NB4 (cell line): ENCODE measurements around the gene PLPP3.

Experiments used
- DNase-seq: peaks from one replicate; pipeline ENCODE4 v3.0.0; 2010; ENCODE audit warnings: low read depth
- H3K4me3 ChIP-seq: one replicate; pipeline ENCODE4 v1.5.1; 2011; ENCODE audit warnings: mild to moderate bottlenecking, low read depth, low read length, moderate library complexity
- CTCF ChIP-seq: IDR thresholded peaks from one replicate; pipeline ENCODE4 v1.5.1; 2012; ENCODE audit warnings: low read depth, low read length
- MYC ChIP-seq: IDR thresholded peaks from 2 replicates; pipeline ENCODE4 v1.6.1; 2011; ENCODE audit warnings: low read depth, low read length
- POLR2A ChIP-seq: IDR thresholded peaks from 2 replicates; pipeline ENCODE4 v1.6.1; 2011; ENCODE audit warnings: mild to moderate bottlenecking; ENCODE audit not compliant: insufficient read length; ENCODE audit errors: extremely low read depth
- TF ChIP-seq, protein P1 (sequence below): IDR thresholded peaks from 2 replicates; pipeline ENCODE4 v1.6.1; 2011; ENCODE audit warnings: low read depth, low read length

The PLPP3 gene

DNA sequence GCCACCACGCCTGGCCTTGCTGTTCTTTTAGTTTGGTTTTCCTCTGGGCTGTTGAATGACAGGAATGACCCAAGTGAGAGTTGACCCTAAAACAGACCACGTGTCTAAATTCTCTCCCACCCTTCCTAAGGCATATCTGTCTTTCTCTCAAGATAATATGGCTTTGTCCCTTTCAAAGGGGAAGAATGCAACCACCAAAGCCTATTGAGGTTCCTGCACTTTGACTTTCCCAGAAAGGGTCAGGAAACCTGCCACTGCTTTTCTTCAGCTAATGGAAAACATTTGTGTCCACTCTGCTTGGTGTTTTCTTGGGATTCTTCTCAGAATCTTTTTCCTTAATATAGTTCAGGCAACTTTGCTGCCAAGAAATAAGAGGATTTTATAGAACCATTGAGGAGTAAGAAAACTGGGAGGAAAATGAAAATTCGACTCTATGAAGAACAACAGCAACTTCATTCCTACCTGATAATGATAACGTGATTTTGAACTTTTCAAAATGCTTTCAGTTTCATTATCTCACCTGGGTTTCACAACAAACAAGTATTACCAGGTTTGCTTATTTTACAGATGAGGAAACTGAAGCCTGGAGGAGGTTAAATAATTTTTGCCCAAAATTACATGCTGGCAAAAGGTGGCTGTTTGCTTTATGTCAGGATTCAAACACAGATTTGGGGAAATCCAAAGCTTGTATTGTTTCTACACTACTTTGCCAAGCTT is 6.9 kb downstream of the PLPP3 start:
- DNase-seq: no peak
- no peak overlapping the region for H3K4me3 ChIP-seq
- TF ChIP-seq MYC (no peak), CTCF (no peak)

DNA sequence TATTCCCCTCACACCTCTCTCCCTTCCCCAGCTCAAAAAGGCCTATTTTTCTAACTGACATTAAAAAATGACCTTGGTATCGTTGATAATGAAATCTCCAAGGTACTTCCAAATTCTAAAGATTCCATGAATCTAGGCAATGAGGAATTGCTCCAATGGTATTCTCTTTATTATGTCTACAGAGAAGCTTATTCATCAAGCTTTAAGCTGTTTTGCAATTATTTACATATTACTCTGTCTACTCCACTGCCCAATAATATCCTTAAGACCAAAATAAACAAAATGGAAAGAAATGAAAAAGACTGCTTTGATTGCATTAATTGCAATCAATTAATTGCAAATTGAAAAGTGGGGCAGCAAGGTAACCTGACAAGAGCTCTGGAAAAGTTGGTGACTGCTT is 7.9 kb downstream of the PLPP3 start:
- H3K4me3 ChIP-seq: no peak overlapping the region
- DNase-seq: no peak
- TF ChIP-seq MYC (no peak), CTCF (no peak), POLR2A (no peak)
- TF ChIP-seq, protein P1, sequence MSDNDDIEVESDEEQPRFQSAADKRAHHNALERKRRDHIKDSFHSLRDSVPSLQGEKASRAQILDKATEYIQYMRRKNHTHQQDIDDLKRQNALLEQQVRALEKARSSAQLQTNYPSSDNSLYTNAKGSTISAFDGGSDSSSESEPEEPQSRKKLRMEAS: no peak

GRCh38 chr1:56570924-56571372 is 8.4 kb downstream of the PLPP3 start:
- TF ChIP-seq, protein P1: no peak
- TF ChIP-seq POLR2A (no peak), CTCF (no peak), MYC (no peak)

DNA sequence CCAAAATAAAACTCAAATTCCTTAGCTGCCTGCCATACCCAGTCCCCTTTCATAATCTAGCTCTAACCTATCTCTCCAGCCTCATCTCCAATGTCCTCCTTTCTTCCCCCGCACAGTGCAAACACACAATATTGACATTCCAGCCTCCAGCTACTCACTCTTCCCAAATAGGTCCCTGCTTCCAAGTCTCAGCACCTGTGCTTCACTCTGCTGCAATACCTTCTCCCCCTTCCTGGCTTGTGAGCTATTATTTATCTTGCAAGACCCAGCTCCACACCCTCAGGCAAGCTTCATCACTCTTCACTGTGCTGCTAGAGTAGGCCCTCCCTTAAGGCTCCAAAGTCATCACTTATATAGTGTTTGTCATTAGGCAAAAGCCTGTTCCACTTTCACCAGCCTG is 9.7 kb downstream of the PLPP3 start:
- no peak for DNase-seq
- TF ChIP-seq MYC (no peak), CTCF (no peak), POLR2A (no peak)
- TF ChIP-seq, protein P1: no peak
- H3K4me3 ChIP-seq: no peak overlapping the region

More at GRCh38 chr1:56570924-56571372, 8.4 kb downstream of the PLPP3 start:
- no peak for DNase-seq
- H3K4me3 ChIP-seq: no peak overlapping the region

DNA sequence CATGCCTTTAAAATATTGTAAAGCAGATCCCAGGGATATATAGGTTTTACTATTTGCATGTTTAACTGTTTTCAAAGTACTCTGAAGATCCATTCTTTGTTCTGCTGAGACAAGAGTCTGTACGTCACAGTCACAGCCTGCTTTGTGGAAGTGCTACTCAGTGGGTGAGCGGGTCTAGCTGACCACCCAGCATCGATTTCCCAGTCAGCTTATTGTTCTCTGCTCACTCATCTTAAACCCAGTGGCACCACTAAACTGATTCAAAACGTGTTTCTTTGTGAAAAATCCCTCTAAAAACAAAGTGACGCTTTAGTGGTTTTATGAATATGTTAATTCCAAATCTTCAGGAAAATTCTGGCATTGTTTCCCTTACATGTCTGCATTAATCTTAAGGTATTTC is 12.4 kb downstream of the PLPP3 start:
- TF ChIP-seq MYC (no peak), POLR2A (no peak), CTCF (no peak)
- TF ChIP-seq, protein P1: no peak

More for the DNA sequence above, 12.4 kb downstream of the PLPP3 start:
- no peak overlapping the region for H3K4me3 ChIP-seq
- no peak for DNase-seq
